GM21381 (cell line): ENCODE measurements around the gene CTR9.

Experiments used
- ATAC-seq: cut with Tn5 transposase; IDR thresholded peaks from one replicate; pipeline ENCODE4 v1.9.1; 2021; ENCODE audit warnings: mild to moderate bottlenecking, moderate library complexity; ENCODE audit not compliant: unreplicated experiment

CTR9 gene

DNA sequence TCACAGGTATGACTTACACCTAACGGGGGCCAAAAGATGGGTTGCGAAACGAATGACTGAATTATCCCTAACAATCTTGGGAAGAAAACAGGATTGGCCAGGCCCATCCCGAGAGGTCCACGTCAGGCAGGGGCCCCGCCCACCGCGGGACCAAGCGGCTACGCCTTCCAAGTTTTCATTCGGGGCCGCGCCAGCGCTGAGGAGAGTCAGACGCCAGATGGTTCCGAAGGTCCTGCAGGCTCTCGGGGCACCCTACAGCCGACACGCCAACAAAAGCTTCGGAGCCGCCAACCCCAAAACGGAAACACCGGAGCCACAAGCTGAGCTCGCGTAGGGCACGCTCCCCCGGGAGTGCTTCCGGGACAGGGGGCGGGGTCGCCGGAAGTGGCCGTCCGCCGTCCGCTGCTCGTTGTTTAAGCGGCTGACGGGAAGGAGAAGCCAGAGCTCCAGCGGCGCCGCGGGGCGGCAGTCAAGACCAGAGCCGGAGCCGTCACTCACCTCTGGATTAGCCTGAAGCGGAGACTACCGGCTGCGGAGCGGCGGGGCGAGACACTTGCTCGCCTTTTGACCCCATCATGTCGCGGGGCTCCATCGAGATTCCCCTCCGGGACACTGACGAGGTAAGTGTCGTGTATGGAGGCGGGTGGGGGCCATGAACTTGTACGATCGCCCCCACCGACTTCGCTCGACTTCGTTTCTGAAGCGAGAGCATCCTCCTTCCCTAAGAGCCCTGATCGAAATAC lies at the start of gene CTR9:
Gene CTR9, plus strand, starts transcription at position 409 of the 743 bp plus-strand sequence. Its CDS starts 167 bp downstream, at position 576.
- peak; percentile 93 for ATAC-seq

DNA sequence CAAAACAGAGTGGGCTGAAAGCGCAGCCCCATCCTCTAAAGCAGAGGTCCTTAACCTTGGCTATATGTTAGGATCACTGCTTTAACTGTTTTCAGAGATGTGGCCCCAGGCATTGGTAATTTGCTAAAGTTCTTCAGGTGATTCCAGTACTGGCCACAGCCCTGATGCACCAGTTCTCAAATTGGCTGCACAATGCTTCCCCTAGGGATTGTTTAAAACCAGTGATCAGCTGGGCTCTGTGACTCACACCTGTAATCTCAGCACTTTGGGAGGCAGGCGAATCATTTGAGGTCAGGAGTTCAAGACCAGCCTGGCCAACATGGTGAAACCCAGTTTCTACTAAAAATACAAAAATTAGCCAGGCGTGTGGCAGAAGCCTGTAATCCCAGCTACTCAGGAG lies 49.1 kb upstream of the CTR9 start:
- no peak for ATAC-seq

DNA sequence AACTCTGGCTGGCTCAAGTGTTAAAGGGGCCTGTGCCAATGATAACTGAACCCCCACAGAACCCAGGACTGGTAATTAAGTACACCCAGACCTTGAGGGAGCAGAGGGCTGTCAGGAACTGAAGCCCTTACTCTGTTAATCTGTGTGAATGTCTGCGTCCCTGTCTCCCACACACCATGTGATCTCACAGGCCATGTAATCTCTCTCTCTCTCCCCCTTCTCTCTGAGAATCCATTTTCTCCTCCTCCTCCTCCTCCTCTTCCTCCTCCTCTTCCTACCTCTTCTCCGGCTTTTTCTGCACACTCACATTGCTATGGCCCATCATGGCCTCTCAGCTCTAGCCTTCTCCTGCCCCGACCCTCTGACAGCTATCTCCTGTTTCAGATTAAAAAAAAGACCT lies 42.9 kb upstream of the CTR9 start:
- no peak for ATAC-seq

DNA sequence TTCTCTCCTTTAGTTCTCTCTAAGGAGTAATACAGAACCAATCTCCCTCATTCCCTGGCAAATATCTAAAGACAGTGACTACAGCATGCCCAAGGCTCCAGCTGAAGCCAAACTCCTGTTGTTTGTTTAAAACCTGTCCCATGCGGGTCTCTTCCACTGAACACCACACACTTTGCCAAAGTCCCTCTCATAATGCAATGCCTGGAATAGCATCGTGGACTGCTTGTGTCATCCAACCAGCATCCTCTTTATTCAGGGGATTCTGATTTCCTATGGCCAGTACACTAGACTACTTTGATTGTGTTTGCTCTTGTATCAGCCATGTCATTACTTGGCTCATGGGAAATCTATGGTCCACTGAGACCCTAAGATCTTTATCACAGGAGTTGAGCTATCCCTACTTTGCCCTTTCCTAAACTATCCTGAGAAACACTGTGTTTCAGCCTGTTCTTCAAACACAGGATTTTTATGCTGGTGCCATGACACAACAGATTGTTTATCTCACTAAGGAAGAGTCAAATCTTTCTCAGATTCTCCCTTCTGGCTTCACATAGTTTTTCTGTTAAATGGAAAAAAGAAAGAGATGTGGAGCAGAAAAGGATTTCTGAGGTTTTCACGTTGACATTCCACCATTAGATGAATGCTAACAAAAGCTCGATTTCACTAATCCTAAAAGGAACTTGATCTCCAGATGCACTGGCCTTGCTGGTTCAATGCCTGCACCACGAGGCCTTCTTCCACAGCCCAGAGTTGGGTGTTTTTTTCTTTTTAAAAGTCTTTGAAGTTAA lies 41.6 kb upstream of the CTR9 start:
- no peak for ATAC-seq

- ATAC-seq: no peak
Measured at GRCh38 chr11:10715571-10715970, 35.5 kb upstream of the CTR9 start.

DNA sequence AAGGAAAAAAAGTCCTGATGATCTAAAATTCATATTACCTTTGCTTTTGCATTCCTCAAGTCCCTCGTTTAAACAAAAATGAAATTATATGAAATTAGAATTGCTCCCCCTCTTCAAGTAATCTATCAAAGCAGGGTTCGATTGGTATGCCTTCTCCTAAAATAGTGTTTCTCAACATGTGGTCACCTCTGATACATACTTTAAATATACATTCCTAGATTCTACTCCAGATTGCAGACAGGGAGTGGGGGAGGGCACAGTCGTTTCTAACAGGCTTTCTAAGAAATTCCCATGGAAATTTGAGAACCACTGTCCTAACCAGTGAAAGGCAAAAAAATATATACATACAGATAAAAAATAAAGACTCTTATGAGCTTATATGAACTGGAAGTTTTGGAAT lies 34.9 kb upstream of the CTR9 start:
- ATAC-seq: no peak

GRCh38 chr11:10716543-10717259 lies 34.3 kb upstream of the CTR9 start:
- no peak for ATAC-seq

GRCh38 chr11:10719616-10720015 lies 31.4 kb upstream of the CTR9 start:
- no peak for ATAC-seq

DNA sequence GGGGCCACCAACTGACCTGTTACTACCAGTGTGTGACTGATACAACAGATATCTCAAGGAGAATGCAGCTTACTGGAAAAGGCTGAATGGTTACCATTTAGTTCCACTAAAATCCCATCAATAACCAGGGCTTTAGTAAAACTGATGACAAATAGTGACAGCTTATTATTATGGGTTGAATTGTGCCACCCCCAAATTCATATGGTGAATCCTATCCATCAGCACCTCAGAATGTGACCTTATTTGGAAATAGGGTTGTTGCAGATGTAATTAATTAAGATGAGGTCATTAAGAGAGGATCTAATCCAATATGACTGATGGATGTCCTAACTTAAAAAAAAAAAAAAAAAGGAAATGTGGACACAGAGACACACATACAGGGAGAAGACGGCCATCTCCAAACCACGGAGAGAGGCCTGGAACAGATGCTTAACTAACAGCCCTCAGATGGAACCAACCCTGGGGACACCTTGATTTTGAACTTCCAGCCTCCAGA lies 30.1 kb upstream of the CTR9 start:
- ATAC-seq: no peak

DNA sequence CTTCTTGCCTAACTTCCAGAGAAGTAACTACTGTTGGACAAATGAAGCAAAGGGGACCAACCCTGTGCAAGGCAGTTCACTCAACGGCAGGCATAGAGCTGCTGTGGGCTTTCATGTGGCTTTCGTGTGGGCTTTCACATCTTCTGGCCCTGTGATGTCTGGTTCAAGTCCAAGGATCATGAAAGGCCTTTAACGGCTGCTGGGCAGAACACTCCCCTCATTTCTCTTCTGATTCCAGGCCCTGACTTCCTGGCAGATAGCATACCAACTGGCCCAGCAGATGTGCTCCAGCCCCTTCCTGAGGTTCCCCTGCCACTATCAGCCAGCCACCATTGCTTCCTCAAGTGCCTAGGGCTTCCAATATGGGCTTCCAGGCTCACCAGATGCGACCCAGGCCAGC lies 28.7 kb upstream of the CTR9 start:
- no peak for ATAC-seq

DNA sequence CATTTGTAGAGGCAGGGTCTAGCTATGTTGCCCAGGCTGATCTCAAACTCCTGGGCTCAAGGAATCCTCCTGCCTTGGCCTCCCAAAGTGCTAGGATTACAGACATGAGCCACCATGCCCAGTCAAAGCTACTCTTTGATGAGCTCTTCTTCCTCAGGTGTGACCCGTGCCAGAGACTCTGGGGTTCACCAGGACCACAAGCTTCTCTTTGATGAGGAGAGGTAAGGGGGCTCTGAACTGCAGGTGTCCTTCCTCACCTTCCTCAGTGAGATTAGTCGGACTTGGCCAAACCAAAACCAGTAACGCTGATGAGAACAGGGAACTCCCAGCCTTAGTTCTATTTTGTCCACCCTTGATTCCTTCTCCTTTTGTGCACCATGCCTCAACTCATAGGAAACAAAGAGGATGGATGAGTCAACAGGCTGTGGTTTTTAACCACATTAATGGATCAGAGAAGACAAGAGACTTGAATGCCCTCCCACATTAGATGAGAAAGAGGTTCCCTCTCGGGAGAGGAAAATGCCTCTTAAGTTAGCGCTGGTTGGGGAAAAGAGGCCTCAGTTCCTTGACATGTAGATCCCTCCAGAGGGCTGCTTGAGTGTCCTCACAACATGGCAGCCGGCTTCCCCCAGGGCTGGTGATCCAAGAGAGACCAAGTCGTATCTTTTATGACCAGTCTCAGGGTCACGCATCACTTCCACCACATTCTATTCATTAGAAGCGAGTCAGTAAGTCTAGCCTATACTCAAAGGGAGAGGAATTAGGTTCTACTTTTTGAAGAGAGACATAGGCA lies 25.7 kb upstream of the CTR9 start:
- ATAC-seq: no peak

DNA sequence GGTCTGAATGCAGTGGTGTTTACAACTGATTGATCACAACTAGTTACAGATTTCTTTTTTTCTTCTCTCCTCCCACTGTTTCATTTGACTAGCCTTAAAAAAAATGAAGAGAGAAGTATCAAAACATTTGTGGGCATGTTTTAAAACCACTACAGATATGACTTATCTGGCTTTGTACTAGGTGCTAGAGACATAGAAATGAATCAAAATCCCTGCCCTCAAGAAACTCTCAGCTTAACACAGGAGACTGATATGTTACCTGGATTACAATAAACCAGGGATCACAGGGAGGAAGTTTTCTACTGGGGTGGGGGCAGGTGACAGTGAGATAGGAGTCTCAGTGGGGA lies 25.2 kb upstream of the CTR9 start:
- no peak for ATAC-seq

GRCh38 chr11:10727146-10727851 lies 23.7 kb upstream of the CTR9 start:
- no peak for ATAC-seq

DNA sequence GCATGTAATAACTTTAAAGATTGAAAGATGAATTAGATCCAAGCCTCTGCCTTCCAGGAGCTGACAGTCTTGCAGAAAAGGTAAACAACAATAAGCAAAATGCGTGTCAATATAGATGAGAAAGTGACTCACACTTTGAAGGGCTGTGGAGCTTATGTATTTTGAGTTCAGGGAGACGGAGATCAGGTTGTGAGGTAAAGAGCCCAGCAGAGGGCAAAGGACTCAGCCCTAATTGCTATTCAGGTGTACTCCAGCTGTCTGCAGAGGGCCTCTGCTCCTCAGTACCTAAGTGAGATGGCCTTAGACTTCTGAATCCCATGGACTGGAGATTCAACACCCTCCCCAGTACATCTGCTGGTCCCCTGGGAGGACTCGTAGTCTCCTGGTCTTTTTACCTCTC lies 22.9 kb upstream of the CTR9 start:
- no peak for ATAC-seq

DNA sequence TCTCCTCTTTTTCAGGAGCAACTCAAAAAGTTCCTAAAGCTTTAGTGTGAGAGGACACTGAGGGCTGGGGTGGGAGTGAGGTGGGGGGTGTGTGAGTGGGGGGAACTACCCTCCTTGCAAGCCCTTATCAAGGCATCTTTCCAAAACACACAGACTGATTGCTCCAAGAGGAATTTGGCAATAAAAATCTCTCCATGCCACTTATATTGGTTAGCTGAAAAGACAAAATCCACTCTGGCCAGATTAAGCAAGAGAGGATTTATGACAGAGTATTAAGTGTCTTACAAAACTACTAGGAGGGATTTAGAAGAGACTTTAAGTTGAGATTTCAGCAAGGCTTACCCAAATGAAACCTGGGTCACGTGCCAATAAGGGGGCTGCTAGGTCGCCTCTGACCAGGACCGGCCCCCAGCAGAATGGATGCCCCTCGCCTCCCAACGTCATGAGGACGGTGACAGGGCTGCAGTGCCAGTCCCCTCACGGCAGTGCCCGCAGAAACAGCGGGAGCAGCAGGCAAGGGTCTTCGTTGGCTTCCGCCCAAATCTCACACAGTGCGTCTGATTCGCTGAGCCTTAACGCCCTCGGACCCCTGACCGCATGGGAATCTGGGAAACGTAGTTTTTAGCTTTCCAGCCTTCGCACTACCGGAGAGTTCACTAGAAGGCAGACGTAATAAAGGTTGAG lies 22.1 kb upstream of the CTR9 start:
- ATAC-seq: no peak

- no peak for ATAC-seq
Measured at GRCh38 chr11:10730151-10730550, 20.9 kb upstream of the CTR9 start.

DNA sequence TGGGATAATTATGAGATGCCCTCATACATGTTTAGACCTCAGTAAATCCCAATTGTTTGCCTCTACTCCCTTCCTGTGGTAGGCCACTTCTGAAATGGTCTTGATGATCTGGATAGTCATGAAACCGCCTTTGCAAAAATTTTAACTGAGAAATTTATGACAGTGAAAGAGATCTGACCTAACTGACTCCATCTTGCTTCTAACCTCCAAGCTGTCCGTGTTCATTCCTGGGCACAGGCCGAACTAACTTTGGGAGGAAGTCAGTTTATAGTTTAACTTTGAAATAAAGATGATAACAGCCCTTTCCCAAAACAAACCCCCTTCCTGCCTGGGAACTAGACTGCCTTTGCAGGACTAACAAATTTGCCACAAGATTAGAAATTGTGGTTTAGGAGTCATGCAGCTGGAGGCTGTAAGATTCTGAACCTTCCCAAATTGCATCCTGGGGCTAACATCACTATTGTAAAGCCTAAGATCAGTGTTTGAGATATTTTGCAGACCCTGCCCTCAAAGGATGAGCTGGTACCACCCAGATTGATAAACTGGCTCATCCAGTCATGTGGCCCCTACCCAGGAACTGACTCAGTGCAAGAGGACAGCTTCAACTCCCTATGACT lies 19.9 kb upstream of the CTR9 start:
- no peak for ATAC-seq

DNA sequence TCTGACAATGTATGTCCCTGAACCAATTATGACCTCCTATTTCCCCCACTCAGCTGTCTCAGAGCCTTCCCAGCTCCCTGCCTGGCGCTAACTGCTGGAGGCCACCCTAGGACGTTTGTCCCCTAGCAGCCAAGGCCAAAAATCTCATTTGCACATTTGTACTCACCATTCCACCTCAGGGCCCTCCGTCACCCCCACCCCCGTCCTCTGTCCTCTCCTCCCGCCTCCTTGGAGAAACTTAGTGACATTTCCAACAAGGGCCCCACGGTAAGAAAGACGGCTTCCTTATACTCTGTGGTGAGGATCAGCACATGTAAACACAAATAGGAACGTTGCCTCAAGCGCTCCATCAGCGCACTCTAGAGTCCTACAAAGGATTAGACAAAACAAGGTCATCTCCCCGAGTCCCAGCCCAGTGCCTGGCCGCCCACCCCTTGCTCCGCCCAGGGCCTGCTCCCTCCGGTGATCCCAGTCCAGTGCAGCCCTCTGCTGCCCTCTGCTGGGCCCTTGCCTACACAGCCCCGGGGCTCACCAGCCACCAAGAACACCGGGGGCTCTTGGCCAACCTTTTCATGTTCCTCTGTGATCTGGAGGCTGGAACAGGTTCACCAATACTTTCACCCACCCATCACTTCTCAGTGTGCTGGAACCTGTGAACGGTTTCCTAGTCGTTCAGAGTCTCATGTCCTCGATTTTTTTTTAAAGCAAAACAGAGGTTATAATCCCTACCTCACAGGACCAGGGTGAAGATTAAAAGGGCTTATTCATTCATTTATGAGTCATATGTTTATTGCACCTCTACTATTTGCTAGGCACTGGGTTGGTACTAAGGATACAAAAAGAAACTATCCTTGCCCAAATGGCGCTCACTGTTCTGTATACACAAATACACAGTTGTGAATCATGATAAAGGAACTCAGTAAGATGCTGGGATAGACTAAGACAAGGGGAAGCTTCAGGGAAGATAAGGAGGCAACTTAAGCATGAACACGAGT lies 15.3 kb upstream of the CTR9 start:
- peak; percentile 97 for ATAC-seq
